Body of pancreas (tissue), 4 donors: Measurements from ENCODE around the gene RAB11FIP5.

Experiments
- POLR2A ChIP-seq, 3 donors: fragments of 450-650 bp; IDR thresholded peaks; one replicate each; pipeline ENCODE4 v1.6.1; 2016; ENCODE audit warnings: antibody characterized with exemption in 3 of 3, mild to moderate bottlenecking in 2 of 3
- TF ChIP-seq, protein P1 (sequence below), 7 experiments: fragments of 450-650 bp in 4 of 7; fragments of 200-600 bp in 3 of 7; sonication (generic) in 3 of 7; IDR thresholded peaks; one replicate each; pipeline ENCODE4 v1.5.1; 2016 to 2019; ENCODE audit warnings: antibody characterized with exemption in 7 of 7

DNA sequence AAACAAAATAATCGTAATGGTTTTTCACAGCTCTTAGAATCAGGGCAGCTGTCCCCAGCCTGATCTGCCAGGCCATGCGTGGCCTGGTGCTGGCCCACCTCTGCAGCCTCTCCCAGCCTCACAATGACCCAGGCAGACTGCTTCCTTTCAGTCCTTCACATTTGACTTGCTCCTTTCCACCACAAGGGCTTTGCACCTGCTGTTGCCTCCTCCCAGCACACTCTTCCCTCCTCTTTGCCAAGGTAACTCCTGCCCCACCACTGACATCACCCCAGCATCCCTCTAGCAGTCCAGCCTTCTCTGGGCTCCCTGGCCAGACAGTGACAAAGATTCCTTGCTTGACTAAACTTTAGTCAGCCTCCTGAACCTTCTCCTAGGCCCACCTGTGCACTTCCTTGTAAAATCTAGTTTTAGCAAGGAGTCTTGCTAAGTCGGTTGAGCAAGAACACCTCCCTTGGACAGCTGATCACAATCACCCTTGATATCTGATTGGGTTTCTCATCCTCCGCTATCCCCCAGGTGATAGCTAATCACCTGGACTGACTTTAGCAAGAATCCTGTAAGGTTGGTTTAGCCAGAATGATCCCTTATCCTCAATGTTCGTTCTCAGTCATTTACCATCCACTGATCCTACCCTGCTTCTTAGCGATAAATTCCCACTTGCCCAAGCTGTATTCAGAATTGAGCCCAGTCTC lies 16.2 kb upstream of the RAB11FIP5 start:
- TF ChIP-seq, protein P1, sequence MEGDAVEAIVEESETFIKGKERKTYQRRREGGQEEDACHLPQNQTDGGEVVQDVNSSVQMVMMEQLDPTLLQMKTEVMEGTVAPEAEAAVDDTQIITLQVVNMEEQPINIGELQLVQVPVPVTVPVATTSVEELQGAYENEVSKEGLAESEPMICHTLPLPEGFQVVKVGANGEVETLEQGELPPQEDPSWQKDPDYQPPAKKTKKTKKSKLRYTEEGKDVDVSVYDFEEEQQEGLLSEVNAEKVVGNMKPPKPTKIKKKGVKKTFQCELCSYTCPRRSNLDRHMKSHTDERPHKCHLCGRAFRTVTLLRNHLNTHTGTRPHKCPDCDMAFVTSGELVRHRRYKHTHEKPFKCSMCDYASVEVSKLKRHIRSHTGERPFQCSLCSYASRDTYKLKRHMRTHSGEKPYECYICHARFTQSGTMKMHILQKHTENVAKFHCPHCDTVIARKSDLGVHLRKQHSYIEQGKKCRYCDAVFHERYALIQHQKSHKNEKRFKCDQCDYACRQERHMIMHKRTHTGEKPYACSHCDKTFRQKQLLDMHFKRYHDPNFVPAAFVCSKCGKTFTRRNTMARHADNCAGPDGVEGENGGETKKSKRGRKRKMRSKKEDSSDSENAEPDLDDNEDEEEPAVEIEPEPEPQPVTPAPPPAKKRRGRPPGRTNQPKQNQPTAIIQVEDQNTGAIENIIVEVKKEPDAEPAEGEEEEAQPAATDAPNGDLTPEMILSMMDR (IDR thresholded peaks at IDR 0.05), result no peak
- no peak for TF ChIP-seq POLR2A (IDR thresholded peaks at IDR 0.05)
